GM19193 (cell line): Measurements from ENCODE around the gene SRSF6.

Experiments
- POLR2A ChIP-seq: IDR thresholded peaks from 4 replicates; pipeline ENCODE4 v1.6.1; 2011; ENCODE audit not compliant: insufficient read depth, insufficient read length; ENCODE audit errors: extremely low read depth

SRSF6 gene

GRCh38 chr20:43440531-43440930, 17.2 kb upstream of the SRSF6 start:
- no peak for TF ChIP-seq POLR2A

- TF ChIP-seq POLR2A, result no peak
Measured at GRCh38 chr20:43442282-43442880, 15.3 kb upstream of the SRSF6 start.

- TF ChIP-seq POLR2A, result no peak
Measured at GRCh38 chr20:43444107-43444506, 13.6 kb upstream of the SRSF6 start.

- TF ChIP-seq POLR2A, result no peak
Measured at GRCh38 chr20:43446361-43446879, 11.3 kb upstream of the SRSF6 start.

GRCh38 chr20:43448748-43449535, 8.8 kb upstream of the SRSF6 start:
- no peak for TF ChIP-seq POLR2A

- TF ChIP-seq POLR2A, result no peak
Measured at GRCh38 chr20:43450841-43451799, 6.6 kb upstream of the SRSF6 start.

GRCh38 chr20:43452404-43453126, 5.1 kb upstream of the SRSF6 start:
- TF ChIP-seq POLR2A, result no peak

GRCh38 chr20:43456809-43457639, 672 bp upstream of the SRSF6 start:
- TF ChIP-seq POLR2A, result no peak

GRCh38 chr20:43458422-43458924, 777 bp downstream of the SRSF6 start:
- no peak for TF ChIP-seq POLR2A

GRCh38 chr20:43459022-43459942, 1.6 kb downstream of the SRSF6 start:
- TF ChIP-seq POLR2A, result no peak

GRCh38 chr20:43460172-43460829, 2.6 kb downstream of the SRSF6 start:
- no peak for TF ChIP-seq POLR2A

GRCh38 chr20:43460830-43461200, 3.1 kb downstream of the SRSF6 start:
- no peak for TF ChIP-seq POLR2A

- no peak for TF ChIP-seq POLR2A
Measured at GRCh38 chr20:43461894-43462659, 4.4 kb downstream of the SRSF6 start.
